H1 (cell line): ENCODE measurements around the gene RHEB. TPM values are rescaled to one million over a fixed set of nuclear protein-coding genes. Genes with fewer than 3 reads are reported as not detected.

Experiments
- ASH2L ChIP-seq: fragments of 200-600, 300-600 bp; sonication (generic); IDR thresholded peaks from one replicate; pipeline ENCODE4 v1.7.1; 2017; ENCODE audit warnings: low read length
- CEBPB ChIP-seq: IDR thresholded peaks from 2 replicates; pipeline ENCODE4 v1.6.1; 2012; ENCODE audit warnings: low read depth, low read length
- CHD2 ChIP-seq: IDR thresholded peaks from 2 replicates; pipeline ENCODE4 v1.6.1; 2012; ENCODE audit warnings: low read length, improper control_type of control experiment
- EZH2 ChIP-seq: fragments of 200-600 bp; sonication (generic); IDR thresholded peaks from 2 replicates; pipeline ENCODE4 v1.7.1; 2012; ENCODE audit warnings: low read depth, mild to moderate bottlenecking, moderate library complexity, low read length, inconsistent platforms; ENCODE audit not compliant: severe bottlenecking
- HDAC2 ChIP-seq, 2 experiments: fragments of 300-600 bp in 1 of 2; sonication (generic) in 1 of 2; IDR thresholded peaks; 2 replicates each; pipeline ENCODE4 v1.6.1; 2011 to 2012; ENCODE audit warnings: low read depth in 2 of 2, low read length in 2 of 2, mild to moderate bottlenecking in 2 of 2, moderate library complexity in 2 of 2, borderline replicate concordance in 1 of 2, inconsistent platforms in 1 of 2
- KDM5A ChIP-seq: fragments of 200-600 bp; IDR thresholded peaks from 2 replicates; pipeline ENCODE4 v1.7.1; 2012; ENCODE audit warnings: mild to moderate bottlenecking, low read length, inconsistent platforms, mixed read lengths
- POLR2A ChIP-seq, 2 experiments: IDR thresholded peaks; 1 replicate in 1 of 2; 2 replicates in 1 of 2; pipeline ENCODE4 v1.6.1; 2011; ENCODE audit warnings: low read depth in 2 of 2, low read length in 2 of 2, mild to moderate bottlenecking in 2 of 2; ENCODE audit errors: control extremely low read depth in 1 of 2
- polyA plus RNA-seq, 7 experiments: library from polyadenylated mRNA; depleted of rRNA in 3 of 7; stranded (reverse) in 5 of 7; unstranded in 2 of 7; fragments of >200 nt in 5 of 7; fragments of 200-250 nt in 2 of 7; gene quantifications; 1 replicate in 5 of 7; 2 replicates in 1 of 7; 4 replicates in 1 of 7; pipeline versions ENCODE4 v1.2.1 to v1.2.3, GENCODE V29; 2011 to 2013; ENCODE audit warnings: missing spikeins in 2 of 7, mixed read lengths in 2 of 7
- total RNA-seq: library from RNA; stranded (reverse); fragmentation: NEBNext Ultra II Directional; extraction: Animal tissue kit (Norgen Biotek cat#: 25700); gene quantifications from 2 replicates; pipeline ENCODE4 v1.2.1, GENCODE V29; 2021

Gene RHEB
- total and polyA plus RNA-seq, 2 of the 8 experiments (the other 6 are each of a cell fraction or from before 2014, with no cell fraction given): 60.8 to 132 TPM

DNA sequence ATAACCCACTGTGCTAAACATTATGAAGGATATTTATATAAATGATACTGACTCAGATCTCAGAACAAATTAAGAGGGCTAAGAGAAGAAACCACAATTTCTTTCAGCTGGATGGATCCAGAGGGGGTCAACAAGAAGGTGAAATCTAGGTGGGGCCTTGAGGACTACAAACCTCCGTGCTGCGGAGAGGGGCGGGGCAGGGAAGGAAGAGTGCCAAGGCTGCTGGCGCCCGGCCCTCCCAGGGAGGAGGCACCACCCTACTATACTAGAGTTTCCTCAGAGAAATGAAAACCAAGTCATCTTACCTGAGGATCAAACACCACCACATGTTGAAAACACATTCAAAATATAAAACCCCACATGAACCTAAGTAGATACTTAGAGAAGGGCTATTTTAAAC lies 50.4 kb downstream of the RHEB start (continued):
- TF ChIP-seq POLR2A (IDR thresholded peaks at IDR 0.05; ENCODE audit: control extremely low read depth in 1 of 2, low read depth in 2 of 2, low read length in 2 of 2) (no peak), CHD2 (no peak), EZH2 (no peak), KDM5A (no peak), CEBPB (no peak), HDAC2 (IDR thresholded peaks at IDR 0.05; ENCODE audit: borderline replicate concordance in 1 of 2, low read depth in 2 of 2, low read length in 2 of 2) (no peak), ASH2L (no peak)
